GM18511 (cell line): ENCODE measurements around the gene UCK2.

Experiments used
- ATAC-seq: cut with Tn5 transposase; IDR thresholded peaks from one replicate; pipeline ENCODE4 v1.9.1; 2021; ENCODE audit warnings: mild to moderate bottlenecking, moderate library complexity; ENCODE audit not compliant: unreplicated experiment

UCK2 gene

DNA sequence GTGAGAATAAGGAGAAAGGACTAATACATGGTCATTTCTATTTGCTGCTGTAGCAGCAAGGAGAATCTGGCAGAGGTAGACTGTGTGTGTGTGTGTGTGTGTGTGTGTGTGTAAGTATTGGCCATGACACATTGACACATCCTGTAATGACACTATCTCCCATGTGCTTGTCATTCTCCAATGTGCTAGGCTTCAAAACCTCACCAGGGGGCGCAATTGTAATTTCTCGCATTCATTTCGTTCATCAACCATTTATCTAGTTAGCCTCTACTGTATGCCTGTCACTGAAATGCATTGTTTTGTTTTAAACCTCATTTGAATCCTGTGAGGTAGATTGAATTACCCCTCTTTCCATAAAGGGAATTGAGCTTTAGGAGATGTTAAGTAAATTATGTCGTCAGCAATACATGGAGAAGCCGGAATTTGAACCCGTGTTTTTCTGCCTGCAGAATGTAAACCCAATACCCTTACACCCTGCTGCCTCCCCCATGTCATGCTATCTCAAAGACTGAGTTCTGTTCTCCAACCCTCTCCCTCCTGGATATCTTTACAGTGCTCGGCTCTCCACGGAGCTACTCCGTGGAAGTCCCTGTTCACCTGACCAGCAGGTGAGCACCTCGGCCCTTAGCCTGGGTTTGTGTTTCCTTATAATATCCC, 100.8 kb downstream of the UCK2 start:
- ATAC-seq, result no peak

DNA sequence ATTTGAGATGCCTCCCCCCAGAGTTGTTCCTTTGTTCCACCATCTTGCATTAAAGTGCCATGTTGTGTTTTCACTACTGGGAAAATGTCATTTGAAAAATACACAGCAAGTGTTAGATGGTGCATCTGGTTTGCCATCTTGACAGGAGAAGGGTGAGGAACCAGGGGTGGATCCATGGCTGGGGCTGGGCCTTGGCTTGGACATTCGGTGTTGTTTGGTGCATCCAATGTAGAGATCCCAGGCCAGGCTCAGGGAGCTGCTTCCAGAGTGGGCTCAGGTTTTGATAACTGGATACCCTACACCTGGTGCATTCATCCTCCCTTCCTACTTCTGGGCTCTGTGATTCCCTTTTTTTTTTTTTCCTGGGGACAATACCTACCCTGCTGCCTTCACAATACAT, 103.5 kb downstream of the UCK2 start:
- ATAC-seq, result no peak

DNA sequence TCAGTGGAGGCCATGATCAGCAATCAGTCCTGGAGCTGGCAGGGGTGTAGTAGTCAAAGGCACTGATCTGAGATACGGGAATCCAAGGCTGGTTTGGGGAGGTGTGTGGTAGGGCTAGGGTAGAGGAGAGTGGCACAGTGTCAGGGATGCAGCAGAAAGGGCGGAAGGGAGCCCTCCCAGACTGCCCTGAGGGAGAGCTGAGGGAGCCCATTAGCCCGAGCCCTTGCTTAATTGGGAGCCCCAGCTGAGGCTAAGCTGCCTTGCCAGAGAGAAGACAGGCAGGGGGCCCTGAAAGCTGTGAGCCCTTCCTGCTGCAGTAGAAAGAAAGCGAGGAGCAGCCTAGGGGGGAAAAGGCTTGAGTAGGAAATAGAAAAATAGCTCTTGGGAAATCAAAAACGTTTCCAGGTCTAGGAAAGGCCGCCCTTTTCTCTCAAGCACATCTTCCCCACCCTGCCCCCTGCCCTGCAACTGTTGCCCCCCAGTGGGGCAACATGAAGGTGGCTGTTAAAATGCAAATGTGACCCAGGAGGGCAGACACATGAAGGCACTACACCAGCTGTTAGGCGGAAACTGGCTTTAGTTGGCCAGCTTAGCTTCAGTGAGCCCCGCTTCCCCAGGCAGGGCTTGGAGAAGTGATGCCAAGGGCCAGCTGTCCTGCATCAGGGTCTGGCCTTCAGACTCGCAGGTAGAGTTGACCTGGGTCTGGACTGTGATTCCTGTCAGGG, 106.2 kb downstream of the UCK2 start:
- no peak for ATAC-seq

DNA sequence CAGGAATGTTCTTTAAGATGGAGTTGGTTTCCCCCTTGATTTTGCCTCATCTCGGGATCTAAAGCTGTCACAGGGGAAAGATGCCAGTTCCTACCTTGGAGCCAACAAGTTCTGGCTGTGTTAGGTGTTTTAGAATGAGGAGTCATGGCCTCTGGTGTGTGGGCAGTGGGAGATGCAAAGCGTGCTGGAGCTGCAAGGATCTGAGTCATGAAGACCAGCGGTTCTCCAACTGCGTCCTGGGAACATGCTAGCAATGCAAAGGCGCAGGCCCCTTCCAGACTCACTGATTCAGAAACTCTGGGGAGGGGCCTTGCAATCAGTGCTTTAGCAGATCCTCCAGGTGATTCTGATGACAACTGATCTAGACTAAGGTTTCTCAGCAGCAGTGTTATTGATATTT, 109.1 kb downstream of the UCK2 start:
- no peak for ATAC-seq

DNA sequence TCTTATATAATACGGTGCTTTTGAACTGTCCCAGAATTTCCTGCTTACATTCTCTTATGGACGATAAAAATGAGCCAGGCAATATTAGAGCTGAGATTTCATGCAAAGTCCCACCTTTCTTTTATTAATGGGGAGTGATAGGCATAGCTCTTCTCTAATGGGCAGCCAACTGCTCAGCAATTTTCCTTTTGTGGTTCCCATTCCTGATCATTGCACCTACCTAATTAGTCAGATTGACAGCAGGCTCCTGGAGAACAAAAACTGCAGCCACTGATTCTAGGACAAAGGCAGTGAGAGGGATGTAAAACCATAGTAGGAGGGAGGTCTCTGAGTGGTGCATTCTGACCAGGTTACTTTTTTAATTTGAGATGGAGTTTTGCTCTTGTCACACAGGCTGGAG, 110.4 kb downstream of the UCK2 start:
- ATAC-seq, result no peak

DNA sequence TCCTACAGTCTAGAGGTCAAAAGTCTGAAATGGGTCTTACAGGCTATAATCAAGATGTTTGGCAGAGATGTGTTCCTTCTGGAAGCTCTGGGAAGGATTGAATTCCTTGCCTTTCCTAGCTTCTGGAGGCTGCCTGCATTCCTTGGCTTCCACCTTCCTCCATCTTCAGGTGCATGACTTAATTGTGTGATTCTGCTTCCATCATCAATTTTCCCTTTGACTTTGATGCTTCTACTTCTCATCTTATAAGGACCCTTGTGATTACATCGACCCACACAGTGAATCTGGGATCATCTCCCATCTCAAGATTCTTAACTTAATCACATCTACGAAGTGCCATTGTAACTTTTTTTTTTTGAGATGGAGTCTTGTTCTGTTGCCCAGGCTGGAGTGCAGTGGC, 111.4 kb downstream of the UCK2 start:
- no peak for ATAC-seq

DNA sequence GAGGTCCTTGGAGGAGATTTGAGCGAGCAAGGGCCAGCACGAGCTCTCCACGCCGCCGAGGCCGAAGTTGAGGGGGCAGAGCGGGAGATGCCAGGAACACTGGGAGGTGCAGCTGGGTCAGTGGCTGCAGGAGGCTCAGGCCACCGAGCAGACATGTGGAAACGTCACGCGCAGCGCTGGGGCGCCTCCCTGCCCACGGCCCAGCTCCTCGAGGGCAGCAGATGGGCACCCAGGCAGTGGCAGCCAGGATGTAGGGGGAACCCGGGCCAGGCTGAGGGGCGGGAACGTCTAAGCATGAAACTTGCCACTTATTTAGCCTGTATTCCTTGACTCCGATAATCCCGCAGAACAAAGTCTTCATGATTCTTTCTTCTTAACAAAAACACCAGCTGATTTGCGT, 114.1 kb downstream of the UCK2 start:
- no peak for ATAC-seq

DNA sequence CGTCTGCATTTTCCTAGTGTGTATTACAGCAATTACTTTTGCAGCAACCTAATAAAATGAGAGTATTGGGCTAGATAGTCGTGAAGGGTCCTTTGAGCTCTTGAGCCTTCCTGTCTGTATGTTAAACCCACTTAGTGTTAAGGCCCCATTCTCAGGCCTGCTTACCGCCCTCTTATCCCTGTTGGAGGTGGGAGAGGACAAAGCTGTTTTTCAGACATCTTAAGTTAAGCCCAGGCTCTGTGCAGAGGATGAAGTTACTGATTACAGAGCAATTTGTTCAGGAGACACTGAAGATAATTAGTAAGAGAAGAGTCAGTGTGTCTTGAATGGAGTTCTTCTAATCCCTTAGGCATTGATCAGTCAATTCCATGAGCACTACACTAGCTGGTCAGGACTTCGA, 114.6 kb downstream of the UCK2 start:
- no peak for ATAC-seq

DNA sequence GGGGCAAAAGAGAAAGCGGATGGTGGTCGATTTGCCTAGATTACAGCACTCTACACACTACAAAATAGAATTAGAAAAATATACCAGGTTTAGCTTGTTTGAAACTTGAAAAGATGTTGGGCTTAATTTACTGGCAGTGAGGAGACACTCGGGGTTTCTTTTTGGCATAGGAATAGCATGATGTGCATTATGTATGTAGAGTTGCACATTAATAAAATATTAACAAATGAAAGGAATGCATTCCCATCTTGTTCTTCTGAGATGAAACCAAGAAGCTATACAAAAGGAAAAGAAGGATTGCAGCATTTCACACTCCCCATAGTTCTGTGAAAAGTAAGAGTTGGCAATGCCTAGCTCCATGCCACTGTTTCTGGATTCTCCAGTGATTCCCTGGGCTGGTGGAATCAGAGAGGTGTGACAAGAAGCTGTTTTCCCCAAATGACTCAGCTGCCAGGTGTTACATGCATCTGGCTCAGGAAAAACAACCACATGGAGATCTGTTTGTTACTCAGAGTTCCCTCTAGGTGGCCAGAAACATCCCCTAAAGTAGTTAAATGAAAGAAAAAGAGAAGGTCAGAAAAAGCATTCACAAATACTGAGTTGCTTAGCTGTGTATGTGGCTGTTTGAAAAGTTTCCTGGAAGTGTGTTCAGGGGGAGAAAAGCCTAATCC, 115.6 kb downstream of the UCK2 start:
- ATAC-seq, result no peak

DNA sequence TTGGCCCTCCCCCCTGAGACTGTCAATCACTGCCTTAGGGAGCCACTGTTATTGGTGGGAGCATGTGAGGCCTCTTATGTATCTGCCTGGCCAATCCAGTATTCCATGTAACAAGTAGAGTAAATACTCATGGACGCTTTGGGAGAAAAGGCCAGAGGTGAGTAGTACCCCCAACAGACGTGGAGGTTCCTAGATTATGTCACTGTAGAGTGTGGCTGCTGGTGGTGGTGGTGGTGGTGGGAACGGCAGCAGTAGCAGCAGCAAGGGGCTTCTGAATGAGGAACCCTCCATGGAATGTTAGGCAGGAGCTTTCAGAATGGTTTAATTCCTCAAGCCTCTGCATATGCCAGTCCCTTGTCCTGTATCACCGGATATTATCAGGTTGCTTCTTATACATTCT, 118.5 kb downstream of the UCK2 start:
- ATAC-seq, result no peak

DNA sequence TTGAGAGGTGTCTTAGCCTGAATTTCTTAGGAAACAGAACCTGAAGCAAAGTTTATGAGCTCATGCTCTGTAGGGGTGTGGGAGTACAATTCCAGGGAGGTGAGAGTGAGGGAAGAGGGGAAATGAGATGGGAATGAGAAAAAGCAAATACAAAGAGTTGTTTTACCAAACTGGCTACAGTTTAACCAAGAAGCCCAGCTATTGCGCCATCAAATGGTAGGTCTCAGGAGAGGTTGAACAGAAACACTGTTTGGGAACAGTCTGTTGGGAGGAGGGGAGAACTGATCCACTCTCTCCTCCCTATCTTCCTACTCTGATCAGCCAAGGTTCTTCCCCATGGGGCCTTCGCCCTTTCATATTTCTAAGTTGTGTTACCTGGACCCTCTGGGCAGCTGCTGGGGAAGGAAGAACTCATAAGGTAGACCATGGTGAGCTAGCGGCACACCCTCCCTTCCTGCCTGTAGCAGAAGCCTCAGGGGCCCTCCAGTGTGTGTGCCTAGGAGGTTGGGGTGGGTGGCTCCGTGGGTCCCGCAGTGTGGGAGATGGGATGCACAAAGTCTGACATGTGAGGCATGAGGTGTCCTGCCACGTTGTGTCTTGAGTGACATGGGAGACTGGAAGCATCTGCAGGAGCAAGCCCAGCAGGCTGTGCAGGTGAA, 120.5 kb downstream of the UCK2 start:
- ATAC-seq, result no peak

DNA sequence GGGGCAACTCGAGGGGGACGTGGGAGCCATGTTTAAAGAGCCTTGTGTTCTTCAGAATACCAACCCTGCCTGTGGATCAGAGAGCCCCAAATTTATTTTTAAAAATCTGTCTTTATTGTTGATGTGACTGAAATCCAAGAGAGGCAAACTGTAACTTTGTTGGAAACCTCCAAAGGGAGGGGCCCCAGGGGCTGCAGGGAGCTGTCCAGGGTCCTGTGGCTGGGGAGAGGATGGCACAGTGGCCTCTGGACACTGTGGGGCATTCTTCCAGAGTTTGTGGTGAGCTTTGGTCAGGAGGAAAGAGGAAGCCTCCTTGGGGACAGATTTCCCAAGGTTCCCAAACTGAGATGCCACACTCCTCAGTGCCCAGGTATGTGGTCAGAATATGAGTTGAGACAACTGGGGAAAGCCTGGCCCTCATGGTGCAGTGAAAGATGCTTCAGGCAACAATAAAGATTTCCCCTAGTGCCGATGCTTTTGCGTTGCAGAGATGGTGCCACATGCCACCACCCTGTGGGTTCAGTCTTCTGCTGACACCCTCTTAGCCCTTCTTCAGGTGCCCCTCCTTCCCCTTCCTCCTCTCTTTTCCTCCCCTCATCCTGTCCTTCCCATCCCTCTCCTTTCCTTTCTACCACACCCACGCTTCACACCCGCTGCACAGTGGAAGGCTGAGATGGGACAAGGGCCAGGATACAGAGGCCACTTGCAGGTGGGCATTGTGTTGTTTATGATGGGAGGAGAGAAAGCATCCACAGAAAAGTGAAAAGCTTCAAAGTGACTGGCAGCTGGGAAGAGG, 122.1 kb downstream of the UCK2 start:
- ATAC-seq, result no peak

DNA sequence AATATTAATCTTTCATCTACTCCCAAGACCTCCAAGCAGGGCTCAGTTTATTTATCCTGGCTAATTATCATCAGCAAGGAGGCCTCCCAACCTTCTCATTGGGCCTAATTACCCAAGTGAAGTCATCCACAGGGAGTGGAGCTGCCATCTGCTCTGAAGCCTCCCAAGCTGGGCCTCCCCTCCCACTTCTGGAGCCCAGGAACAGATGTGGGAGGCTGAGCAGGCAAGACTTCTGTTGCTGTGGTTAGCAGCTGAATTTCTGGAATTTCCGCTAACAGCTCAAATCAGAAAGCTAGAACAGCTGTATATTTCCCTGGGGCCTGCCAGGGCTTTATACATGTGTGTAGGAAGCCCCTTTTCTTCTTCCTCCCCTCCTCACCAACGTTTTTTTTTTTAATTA, 127.5 kb downstream of the UCK2 start:
- no peak for ATAC-seq

DNA sequence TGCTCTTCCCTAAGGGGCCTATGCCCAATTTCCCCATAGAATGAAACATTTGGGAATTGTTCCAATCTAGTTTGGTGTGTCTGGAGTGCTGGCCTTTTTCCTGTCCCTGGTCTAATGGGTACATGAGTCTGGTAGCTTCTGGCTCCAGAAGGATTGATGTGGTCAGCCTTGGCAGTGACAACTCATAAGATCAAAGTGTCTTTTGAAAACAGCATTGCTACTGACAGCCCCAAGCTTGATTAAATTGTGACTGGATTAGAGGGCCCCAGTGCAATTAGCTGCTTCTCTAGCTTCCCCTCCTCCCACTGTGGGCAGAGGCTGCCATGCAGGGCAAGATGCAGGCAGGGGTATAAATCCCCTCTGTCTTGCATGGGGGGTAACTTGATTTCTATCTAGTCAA, 130.9 kb downstream of the UCK2 start:
- no peak for ATAC-seq

DNA sequence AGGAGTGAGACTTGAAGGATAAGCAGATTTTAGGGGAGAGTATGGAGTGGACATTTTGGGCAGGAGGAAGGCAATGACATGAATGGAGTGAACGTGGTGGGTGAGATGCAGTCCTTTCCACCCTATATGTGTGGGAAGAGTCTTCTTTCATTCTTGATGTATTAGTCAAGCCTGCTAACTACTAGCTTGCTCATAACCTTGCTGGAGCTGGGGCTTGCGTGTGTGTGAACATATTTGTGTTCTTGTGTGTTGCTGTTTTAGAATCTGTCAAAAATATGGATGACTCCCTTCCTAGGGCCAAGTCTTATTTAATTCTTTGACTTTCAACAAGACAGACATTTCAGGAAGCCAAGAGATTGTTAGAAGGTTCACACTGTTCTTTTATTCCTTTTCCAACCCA, 132.7 kb downstream of the UCK2 start:
- no peak for ATAC-seq

DNA sequence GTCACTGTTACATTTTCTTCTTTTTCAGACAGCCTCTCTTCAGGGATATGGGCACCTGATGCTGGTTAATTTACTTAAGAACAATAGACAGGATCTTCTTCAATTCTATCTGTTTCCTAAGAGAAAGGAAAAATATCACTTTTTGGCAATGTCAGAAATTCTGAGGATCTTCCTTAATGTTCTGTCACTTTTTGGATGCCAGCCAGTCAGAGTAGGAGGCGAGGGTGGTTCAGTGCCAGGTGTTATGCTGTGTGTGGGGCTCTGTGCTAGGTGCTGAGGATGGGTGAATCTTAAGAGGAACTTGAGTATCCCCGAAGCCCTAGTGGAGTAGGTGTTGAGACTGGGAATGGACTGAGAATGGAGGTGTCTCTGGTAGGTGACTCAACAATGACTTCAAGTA, 133.5 kb downstream of the UCK2 start:
- ATAC-seq, result no peak
